ENCODE results near the gene SRRM4.
"Not testable (repeated sequence)": the region's sequence is repeated elsewhere in the genome, so short reads cannot be mapped to it uniquely, and the experiment has no call there.

SRRM4 gene

DNA sequence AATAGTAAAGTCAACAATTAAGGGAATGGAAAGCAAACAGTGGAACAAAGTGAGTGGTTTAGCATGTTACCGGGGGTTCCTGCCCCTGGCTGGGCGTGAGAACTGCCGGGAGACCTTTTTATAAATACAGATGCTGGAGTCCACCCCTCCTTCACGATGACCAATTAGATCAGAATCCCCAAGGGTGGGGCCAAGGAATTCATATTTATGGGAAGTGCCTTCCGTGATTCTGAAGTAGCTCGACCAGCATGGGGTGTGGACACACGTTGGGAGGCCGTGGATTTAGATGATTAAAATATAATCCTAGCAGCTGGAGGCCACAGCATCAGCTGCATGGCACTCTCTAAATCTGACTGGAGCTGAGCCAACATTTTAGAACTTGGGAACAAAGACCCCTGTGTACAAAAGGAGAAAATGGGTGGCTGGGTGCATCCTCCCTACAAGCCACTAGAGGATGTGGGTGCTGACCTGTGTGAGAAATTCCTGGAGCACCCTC, 87.9 kb downstream of the SRRM4 start:
- DNase-seq, result no peak

DNA sequence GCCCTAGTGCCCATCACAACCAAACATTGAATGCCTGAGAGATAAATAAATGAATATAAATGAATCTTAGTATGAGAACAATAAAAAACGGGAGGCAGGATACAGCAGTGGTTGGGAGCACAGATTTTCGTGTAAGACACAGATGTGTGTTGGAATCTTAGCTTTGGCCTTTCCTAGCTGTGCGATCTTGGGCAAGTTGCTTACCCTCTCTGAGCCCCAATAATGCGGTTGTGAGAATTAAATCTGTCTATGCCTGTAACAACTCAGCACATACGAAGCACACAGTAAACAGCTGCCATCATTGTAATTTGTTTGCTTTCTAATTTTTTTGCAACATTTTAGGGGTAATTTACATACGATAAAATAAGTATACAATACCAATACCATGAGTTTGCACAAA, 89.8 kb downstream of the SRRM4 start:
- DNase-seq, result no peak

DNA sequence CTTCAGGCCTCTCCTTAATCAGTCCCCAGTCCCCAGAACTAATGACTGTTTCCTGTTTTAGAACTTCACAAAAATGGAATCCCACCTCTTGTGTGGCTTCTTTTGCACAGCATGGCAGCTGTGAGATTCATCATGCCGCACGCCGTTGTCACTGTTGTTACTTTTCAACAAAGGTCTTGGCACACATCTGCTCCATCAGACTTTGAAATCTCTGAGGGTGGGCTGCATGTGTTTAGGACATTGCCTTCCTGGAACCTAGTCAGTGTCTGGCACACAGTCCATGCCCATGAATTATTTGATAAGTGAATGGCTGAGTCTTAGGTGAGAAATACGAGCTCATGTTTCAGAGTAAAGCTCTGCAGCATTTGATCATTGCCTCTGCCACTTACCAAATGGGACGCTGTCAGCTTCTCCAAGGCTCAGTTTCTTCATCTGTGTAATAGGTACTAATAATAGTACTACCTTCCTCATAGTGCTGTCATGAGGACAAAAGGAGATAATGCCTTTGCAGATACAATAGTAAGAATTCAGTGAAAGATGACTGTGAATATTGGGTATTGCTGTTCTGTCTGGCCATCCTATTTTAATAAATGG, 90.4 kb downstream of the SRRM4 start:
- no peak for DNase-seq

DNA sequence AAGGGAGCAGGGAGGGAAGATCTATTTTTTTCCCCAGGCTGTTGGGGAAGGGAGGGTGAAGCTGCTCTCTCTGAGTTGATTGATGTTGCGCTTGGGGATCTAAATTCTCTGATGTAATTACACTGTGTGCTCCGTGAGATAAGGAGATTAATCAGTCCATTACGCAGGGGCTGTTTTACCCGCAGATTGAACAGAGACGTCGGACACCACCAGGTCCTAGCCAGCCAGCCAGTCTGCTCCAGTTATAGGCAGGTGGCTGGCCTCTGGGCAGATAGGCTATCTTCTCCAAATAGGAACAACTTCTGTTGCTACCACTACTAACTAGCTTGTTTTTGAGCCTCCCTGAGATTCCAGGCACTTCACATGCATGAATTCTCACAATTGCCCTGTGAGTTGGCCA, 91.1 kb downstream of the SRRM4 start:
- DNase-seq, result no peak

DNA sequence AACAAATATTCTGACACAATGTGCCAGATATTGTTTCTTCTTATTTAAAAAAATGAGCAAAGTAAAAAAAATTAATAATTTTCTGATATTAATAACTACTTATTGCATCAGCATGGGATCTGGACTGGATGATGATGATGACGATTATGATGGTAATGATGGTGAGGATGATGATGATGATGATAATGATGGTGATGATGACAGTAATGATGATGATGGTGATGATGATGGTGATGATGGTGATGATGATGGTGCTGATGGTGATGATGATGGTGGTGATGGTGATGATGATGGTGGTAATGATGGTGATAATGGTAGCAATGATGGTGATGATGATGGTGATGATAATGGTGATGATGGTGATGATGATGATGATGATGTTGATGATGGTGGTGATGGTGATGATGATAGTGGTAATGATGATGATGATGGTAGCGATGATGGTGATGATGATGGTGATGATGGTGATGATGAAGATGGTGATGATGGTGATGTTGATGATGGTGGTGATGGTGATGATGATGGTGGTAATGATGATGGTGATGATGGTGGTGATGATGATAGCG, 94.0 kb downstream of the SRRM4 start:
- DNase-seq, result no peak

DNA sequence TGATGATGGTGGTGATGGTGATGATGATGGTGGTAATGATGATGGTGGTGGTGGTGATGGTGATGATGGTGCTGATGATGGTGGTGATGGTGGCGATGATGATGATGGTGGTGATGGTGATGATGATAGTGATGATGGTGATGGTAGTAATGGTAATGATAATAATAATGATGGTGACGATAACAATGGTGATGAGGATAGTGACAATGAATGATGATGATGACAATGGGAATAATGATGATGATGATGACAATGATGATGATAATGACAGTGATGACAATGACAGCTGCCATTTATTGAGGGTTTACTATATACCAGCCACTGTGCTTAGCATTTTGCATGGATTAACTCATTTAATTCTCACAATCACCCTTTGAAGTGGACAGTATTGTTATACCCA, 94.6 kb downstream of the SRRM4 start:
- DNase-seq, result no peak

DNA sequence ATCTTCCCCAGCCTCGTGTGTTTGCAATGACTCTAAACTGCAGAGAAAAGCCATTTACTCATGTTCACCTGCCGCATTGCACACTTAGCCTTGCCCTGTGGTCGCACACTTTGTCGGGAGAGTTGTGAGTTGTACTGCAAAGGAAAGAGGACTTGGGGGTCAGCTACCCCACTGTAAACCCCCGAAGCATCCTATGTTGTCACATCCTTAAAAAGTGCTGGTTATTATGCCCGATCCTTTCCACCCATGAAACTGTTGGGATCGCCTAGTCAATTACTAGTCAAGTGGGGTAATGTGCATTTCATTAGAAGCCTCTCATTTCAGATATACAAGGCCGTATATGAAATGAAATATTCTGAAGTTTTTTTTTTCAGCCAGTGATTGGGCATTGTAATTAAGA, 98.2 kb downstream of the SRRM4 start:
- DNase-seq, result no peak

DNA sequence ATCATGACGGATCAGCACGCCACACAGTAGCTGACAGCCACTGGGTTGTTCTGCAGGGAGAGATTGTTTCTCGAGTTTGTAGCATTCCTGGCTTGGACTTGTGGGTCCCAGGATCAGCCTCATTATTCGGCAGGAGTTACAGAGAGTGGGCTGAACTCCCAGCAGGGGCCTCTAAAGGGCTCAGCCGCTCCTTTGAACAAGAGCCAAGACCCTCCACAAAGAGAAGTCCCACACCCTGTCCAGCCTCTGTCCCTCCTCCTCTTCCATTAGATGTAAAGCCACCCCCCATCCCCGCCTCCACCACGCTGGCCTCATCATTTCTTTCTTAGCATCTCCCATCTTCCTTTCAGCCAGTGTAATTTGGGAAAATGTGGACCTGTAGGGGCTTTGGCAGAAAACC, 100.7 kb downstream of the SRRM4 start:
- no peak for DNase-seq

DNA sequence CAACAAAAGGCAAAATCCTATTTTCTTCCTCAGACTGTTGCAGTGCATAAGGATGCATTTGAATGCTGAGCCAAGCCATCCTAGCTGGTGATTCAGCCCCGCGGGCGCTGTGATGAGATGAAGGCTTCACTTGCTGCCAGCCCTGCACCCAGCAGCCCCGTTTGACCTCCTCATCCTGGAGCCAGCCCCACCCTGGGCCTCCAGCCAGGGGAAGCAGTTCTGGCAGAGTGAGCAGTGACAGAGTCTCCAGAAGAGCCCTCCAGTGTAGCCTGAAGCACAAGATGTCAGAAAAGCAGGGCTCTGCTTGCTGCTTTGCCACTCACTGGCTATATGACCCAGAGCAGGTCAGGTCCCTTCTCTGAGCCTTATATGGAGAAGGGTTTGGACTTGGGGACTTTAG, 101.2 kb downstream of the SRRM4 start:
- DNase-seq, result peak in 24 of 58 donors; percentile 0 to 38 (median 11)

DNA sequence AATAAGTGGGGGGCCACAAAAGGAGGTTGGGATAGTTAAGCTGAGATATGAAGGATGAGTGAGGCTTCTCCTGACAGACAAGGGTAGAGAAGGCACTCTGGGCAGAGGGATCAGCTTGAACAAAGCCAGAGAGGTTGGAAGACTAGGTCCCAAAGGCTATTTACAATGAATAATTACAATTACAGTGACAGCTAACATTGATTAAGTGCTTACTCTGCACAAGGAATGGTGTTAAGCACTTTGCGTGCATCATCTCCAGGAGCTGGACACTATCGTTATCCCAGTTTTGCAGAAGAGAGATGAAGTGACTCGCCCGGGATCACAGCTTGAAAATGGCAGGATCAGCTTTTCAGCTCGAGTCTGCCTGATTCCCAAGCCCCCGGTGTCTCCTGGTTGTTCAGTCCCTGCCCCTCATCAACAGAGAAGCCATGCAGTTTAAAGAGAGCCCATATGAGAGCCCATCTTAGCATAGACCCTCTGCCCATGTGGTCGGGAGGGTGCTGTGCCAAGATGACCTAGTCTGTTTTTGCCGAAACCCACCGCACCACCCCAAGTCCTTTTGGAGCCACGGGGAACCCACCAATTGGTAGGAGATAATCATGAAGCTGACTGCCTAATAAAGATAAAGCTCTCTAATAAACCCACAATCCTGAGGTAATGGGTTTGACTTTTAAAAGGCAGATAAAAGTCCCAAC, 107.5 kb downstream of the SRRM4 start:
- no peak for DNase-seq

DNA sequence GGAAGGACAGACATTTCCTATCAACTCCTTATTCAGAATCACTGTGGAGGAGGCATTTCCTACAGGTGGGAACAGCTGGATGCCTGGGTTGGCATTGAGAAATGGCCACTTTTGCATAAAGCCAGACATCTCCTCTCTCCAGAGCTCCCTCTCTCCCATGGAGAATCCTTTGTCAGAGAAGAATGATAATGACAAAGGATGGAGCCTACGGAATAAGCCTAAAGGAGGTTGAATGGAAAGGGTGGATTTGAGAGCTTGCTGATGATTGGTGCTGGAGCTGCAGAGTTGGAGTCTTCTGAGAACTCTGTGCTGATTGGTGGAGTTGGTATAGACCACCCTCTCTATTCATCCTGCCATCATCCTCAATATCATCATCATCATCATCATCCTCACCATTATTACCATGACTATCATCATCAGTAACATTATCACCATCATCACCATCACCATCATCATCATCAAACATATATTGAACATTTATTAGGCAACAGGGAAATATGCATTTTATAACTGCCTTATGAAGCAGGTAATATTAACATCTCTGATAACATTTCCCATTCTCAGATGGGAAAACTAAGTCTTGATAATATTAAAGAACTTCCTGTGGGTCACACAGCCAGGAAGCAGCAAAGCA, 108.2 kb downstream of the SRRM4 start:
- no peak for DNase-seq

DNA sequence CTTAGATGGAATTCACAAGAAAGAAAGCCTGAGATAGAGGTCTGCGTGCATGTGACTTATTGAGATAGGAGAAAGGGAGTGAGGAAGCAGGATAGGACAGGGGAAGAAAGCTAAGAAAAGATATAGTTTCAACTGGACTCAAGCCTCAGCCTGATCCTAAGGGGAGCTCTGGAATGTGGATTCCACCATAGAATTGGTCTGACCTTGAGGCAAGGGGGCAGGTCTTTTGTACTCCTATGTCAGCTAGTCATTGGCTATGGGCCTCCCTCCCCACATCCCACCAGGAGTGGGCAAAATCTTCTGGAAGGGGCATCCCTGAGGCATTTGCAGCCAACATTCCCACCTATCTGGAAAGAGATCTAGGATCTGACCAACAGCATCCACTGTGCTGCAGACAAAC, 108.9 kb downstream of the SRRM4 start:
- DNase-seq, result no peak

DNA sequence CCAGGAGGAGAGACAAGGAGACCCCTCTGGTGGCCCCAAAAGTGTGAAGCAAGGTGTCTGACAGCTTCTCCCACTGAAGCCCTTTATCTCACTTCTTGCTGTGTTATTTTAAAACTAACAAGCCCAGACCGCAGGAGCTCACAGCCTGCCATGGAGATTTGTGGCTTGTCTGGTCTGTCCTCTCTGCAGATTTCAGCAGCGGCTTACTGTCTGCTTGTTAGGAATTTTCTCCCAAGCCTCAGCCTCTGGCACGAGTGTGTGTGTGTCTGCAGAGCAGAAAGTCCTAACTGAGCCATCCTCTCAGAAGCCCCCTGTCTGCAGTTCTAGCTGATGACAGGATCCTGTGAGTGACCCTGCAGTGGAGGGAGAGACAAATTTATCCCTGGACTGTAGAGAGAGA, 109.5 kb downstream of the SRRM4 start:
- no peak for DNase-seq

DNA sequence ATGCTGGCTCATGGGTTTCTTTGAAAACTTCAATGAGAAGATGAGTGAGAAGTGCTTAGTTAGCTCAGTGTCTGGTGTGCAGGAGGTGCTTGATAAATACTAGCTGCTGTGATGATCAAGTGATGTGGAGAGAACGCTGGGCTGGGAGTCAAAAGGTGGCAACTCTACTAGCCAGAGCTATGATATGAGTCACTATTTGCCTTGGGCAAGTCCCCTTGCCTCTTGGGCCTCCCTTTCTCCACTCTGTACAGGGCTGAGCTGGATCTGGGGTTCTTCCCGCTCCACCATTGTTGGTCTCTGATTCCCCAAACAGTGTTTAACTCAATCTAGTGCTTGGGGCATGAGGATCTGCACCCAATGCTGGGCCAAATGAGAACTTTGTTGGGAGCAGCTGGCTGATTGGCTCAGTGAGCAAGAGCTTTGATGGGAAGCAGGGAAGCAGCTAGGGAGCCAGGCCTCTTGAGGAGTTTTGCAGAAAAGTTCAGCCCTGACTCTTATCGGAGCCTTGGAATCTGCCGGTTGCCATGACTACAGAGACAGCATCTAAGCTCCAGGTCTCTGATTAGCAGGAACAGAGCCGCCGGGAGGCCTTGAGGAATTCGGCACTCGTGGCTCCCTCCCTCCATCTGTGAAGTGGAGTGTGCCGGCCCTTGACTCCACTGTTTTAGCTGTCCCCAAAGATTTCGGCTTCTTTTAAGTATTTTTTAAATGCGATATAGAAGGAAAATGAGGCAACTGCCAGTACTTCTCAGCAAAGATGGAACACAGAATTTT, 115.3 kb downstream of the SRRM4 start:
- DNase-seq, result peak in 28 of 58 donors; percentile 3 to 61 (median 22)

DNA sequence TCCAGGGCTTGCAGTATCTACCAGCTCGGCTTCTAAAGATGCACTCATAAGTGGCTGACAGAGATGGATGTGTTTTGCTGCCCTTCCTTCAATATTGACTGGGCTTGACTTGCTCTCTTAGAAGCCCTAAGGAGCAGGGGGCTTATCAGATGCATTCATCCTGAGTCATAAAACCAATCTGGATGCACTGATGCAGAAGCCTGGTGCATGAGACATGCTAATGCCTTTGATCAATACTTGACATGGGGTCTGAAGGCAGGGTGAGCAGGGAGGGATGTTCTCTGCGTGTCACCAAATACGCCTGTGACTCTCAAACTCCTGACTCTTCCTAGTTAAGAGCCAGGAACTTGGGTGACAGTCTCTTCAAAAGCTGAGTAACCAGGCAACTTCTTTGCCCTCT, 119.6 kb downstream of the SRRM4 start:
- DNase-seq, result no peak

DNA sequence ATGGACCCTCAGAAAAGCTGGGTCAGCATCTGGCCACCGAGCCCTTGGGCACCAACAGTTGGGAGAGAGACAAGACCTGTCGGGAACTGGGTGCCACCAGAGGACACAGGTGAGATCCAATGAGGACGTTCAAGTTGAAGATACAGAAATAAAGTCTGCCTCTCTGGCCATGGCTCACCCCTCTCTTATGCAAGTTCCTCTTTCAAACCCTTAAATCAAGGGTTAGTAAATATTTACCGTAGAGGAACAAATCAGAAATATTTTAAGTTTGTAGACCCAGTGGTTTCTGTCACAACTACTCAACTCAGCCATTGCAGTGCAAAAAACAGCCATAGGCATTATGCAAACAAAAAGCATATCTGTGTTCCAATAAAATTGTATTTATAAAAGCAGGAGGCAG, 120.9 kb downstream of the SRRM4 start:
- DNase-seq, result no peak

DNA sequence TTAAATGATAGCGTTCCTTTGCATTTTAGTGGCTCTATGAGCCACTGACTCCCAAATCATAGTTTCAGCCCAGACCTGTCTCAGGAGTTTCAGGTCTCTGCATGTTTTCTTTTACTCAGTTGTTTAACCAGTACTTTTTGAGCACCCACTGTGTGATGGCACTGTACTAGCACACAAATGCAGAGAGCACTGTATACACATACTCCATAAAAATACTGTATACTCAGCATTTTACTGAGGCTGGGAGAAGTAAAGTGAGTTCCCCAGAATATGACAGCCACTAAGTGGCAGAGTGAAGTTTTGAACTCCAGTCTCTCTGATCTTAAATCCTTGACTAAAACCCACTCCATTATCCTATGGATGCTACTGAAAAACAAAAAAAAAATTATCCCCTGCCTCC, 121.4 kb downstream of the SRRM4 start:
- no peak for DNase-seq

DNA sequence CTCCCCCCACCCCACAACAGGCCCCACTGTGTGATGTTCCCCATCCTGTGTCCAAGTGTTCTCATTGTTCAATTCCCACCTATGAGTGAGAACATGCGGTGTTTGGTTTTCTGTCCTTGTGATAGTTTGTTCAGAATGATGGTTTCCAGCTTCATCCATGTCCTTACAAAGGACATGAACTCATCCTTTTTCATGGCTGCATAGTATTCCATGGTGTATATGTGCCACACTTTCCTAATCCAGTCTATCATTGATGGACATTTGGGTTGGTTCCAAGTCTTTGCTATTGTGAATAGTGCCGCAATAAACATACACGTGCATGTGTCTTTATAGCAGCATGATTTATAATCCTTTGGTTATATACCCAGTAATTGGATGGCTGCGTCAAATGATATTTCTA, 123.6 kb downstream of the SRRM4 start:
- not testable (repeated sequence) for DNase-seq

DNA sequence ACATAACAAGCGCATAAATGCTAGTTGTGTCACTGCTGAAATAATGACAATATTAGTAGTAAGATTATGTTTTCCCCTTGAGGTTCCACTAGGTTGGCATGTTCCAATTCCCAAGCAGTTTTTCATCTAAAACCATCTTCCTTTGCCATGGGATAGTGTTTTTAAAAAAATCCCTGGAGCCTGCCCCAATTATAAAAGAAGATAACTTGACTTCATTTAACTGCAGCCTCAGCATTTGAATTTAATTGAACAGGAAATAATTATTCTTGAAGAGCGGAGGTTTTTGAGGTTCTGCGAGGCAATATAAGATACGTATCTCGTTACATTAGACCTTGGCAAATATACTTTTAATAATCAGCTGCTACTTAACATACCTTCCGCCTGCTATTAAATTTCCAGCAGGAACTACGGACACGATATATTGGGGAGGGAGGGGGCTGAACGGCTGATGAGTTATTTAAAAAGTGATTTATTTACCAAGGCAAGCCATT, 132.2 kb downstream of the SRRM4 start:
- no peak for DNase-seq

DNA sequence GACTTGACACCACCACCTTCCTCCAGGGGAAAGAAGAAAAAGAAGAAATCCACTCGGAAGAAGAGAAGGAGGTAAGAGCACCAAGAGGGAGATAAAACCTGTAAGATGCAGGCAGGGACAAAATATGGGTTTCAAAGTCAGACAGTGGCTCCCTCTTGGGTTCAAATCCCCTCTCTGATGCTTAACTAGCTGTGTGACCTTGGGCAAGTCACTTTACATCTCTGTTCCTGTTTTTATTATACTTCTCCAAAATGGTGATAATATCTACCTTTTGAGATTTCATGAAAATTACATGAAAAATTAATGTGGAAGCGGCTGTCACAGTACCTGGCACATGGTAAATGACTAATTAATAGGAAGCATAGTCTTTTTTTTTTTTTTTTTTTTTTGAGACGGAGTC, 133.0 kb downstream of the SRRM4 start:
- DNase-seq, result no peak

DNA sequence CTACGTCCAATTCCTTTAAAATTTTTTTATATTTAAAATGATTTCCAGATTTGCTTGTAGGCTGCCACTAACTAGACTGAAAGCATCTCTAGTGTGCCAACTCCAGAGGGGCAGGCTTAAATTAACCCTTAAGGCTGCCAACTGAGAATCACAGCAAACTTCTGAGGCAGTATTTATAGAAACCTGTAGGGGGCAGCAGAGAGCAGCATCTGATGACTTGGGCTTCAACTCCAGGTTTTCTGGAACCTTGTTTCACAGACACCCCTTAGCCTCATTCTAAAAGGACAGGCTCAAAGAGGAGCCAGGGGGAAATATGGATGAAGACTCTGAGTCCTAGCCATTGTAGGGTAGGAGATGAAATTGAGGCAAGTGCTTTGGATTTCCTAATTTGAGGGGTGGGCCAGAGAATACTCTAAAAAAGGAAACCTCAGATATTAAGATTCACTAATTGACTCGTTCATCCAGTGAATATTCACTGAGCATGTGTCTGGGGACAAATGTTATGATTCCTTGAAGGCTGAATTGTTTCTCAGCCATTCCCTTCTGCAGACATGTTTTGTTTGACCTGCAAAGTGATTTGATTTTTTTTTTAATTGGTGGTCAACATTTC, 134.1 kb downstream of the SRRM4 start:
- peak in 28 of 58 donors; percentile 0 to 48 (median 6) for DNase-seq
